GM12878 (cell line): ENCODE data around the gene PCDHA1. TPM values are rescaled to one million over a fixed set of nuclear protein-coding genes. Genes with fewer than 3 reads are reported as not detected.

Source experiments
- ATAC-seq: fragments of 200-7000 bp; cut with Tn5 transposase; 3 replicates; pipeline ENCODE4 v1.9.1; 2020; ENCODE audit warnings: mild to moderate bottlenecking, moderate library complexity
- BruUV-seq: library from RNA; stranded (reverse); fragments of 400-500 nt; replicated peaks from 2 replicates; lab custom pipeline; 2021; lab: Mats Ljungman, UMichigan
- CTCF ChIA-PET: fragments of 300-600 bp; sonication (Branson Sonifier 250); formaldehyde crosslinking; extraction: SDS; loops from one replicate; lab custom pipeline; 2021; ENCODE audit warnings: inconsistent platforms; lab: Yijun Ruan, JAX
- POLR2A ChIA-PET: fragments of 350-600 bp; formaldehyde crosslinking; extraction: SDS; loops from one replicate; lab custom pipeline; 2021; ENCODE audit warnings: inconsistent platforms; lab: Charles Lee
- RAD21 ChIA-PET: fragments of 300-600 bp; sonication (Branson Sonifier 250); formaldehyde crosslinking; loops from one replicate; lab custom pipeline; 2023; ENCODE audit warnings: antibody characterized with exemption; ENCODE audit not compliant: unreplicated experiment; lab: Charles Lee
- SMC1A ChIA-PET: fragments of 300-600 bp; sonication (Branson Sonifier 250); formaldehyde crosslinking; loops from one replicate; lab custom pipeline; 2023; ENCODE audit not compliant: unreplicated experiment, uncharacterized antibody; lab: Charles Lee
- DNase-seq: peaks from one replicate; pipeline ENCODE4 v3.0.0-alpha.2; 2011; ENCODE audit warnings: low read depth, low spot score
- FAIRE-seq: peaks from 3 replicates; lab custom pipeline; 2011; peaks lifted over from hg19 to GRCh38; lab: Jason Lieb, UNC
- H2AFZ ChIP-seq: 2 replicates; pipeline ENCODE4 v1.6.0; 2011; ENCODE audit warnings: low read depth, low read length, control low read depth; ENCODE audit not compliant: control insufficient read depth
- H3K27ac ChIP-seq: 2 replicates; pipeline ENCODE4 v1.5.1; 2011; ENCODE audit warnings: control low read depth; ENCODE audit not compliant: control insufficient read depth, insufficient read depth
- H3K27me3 ChIP-seq, 2 experiments: replicated peaks in 1 of 2; 2 replicates each; pipeline versions ENCODE4 v1.6.0 to v1.6.1; 2011; ENCODE audit warnings: low read length in 1 of 2; ENCODE audit not compliant: control insufficient read depth in 2 of 2, insufficient read depth in 2 of 2
- H3K36me3 ChIP-seq, 2 experiments: 2 replicates each; pipeline ENCODE4 v1.5.1; 2011; ENCODE audit warnings: low read length in 1 of 2; ENCODE audit not compliant: control insufficient read depth in 2 of 2, insufficient read depth in 2 of 2
- H3K4me1 ChIP-seq: 2 replicates; pipeline ENCODE4 v1.6.1; 2011; ENCODE audit warnings: mild to moderate bottlenecking, low read length, moderate library complexity, mixed read lengths; ENCODE audit not compliant: control insufficient read depth, insufficient read depth
- H3K4me2 ChIP-seq: 2 replicates; pipeline ENCODE4 v1.6.0; 2011; ENCODE audit warnings: control low read depth; ENCODE audit not compliant: control insufficient read depth, insufficient read depth
- H3K4me3 ChIP-seq: fragments of 200-600 bp; sonication (generic); 2 replicates; pipeline ENCODE4 v1.5.1; 2016
- H3K79me2 ChIP-seq: 2 replicates; pipeline ENCODE4 v1.6.0; 2011; ENCODE audit warnings: low read length; ENCODE audit not compliant: control insufficient read depth, insufficient read depth
- H3K9ac ChIP-seq: 2 replicates; pipeline ENCODE4 v1.8.0; 2011; ENCODE audit warnings: low read length, control low read depth, mixed read lengths; ENCODE audit not compliant: control insufficient read depth, insufficient read depth
- H3K9me3 ChIP-seq: replicated peaks from 3 replicates; pipeline ENCODE4 v1.5.1; 2011; ENCODE audit warnings: mild to moderate bottlenecking, low read length; ENCODE audit not compliant: control insufficient read depth, insufficient read depth
- H4K20me1 ChIP-seq: 2 replicates; pipeline ENCODE4 v1.6.0; 2011; ENCODE audit not compliant: control insufficient read depth, insufficient read depth
- MTA3 ChIP-seq: IDR thresholded peaks from 2 replicates; pipeline ENCODE4 v1.6.1; 2012; ENCODE audit warnings: low read length, inconsistent platforms, borderline replicate concordance
- NR2C2 ChIP-seq: IDR thresholded peaks from 2 replicates; pipeline ENCODE4 v1.6.1; 2011; ENCODE audit warnings: borderline replicate concordance, low read depth; ENCODE audit not compliant: control insufficient read depth, insufficient read length
- WGBS: methylation state at CpG from one replicate; pipeline ENCODE4 v1.1.6; 2016; ENCODE audit warnings: low lambda C conversion rate; ENCODE audit not compliant: insufficient replicate concordance, insufficient coverage; ENCODE audit errors: missing lambda C conversion rate; 5-methylcytosine and 5-hydroxymethylcytosine counted together
- in situ Hi-C: fragments of 300-500 bp; cut with MboI; formaldehyde crosslinking; loops from 9 replicates; pipeline ENCODE4 v1.14.3; 2018; ENCODE audit warnings: mixed read lengths
- intact Hi-C: fragments of 100-400 bp; cut with micrococcal nuclease; formaldehyde crosslinking; loops from one replicate; pipeline ENCODE4 v1.14.2; 2022; ENCODE audit not compliant: unreplicated experiment
- polyA plus RNA-seq, 11 experiments: library from polyadenylated mRNA; depleted of rRNA in 4 of 11; unstranded in 6 of 11; stranded (reverse) in 5 of 11; fragments of >200 nt; fragmentation: Nextera tagmentation in 4 of 11; fragmentation: Illumina TruSeq in 1 of 11; extraction: Ambion mirVana in 4 of 11; extraction: Trizol in 1 of 11; gene quantifications; 1 replicate in 1 of 11; 2 replicates in 10 of 11; pipeline versions ENCODE4 v1.2.1 to v1.2.3, GENCODE V29; 2011 to 2016; ENCODE audit warnings: inconsistent platforms in 2 of 11, missing spikeins in 2 of 11, low read depth in 1 of 11
- total RNA-seq, 4 experiments: library from RNA; depleted of rRNA in 3 of 4; stranded (reverse); fragments of >200 nt in 3 of 4; fragmentation: Illumina TruSeq in 1 of 4; extraction: Trizol in 1 of 4; gene quantifications; 2 replicates each; pipeline versions ENCODE4 v1.2.1 to v1.2.3, GENCODE V29; 2013 to 2021
- TF ChIP-seq, protein P1 (sequence below): IDR thresholded peaks from 2 replicates; pipeline ENCODE4 v1.6.1; 2011; ENCODE audit warnings: low read depth, mild to moderate bottlenecking, low read length, moderate library complexity, borderline replicate concordance; ENCODE audit errors: extremely low read depth
- TF ChIP-seq, protein P2 (sequence below), 3 experiments: IDR thresholded peaks in 2 of 3; conservative IDR thresholded peaks in 1 of 3; 2 replicates each; pipeline ENCODE4 v1.5.1; 2011; ENCODE audit warnings: low read depth in 3 of 3, low read length in 3 of 3, mild to moderate bottlenecking in 3 of 3, control low read depth in 2 of 3, moderate library complexity in 2 of 3, inconsistent platforms in 1 of 3, mixed read lengths in 1 of 3; ENCODE audit not compliant: control insufficient read depth in 2 of 3, insufficient read depth in 1 of 3; ENCODE audit errors: extremely low read depth in 1 of 3

Gene PCDHA1
- total and polyA plus RNA-seq, 10 of the 15 experiments (the other 5 are each of a cell fraction or from before 2014, with no cell fraction given): 0.03 TPM; not detected in 9

DNA sequence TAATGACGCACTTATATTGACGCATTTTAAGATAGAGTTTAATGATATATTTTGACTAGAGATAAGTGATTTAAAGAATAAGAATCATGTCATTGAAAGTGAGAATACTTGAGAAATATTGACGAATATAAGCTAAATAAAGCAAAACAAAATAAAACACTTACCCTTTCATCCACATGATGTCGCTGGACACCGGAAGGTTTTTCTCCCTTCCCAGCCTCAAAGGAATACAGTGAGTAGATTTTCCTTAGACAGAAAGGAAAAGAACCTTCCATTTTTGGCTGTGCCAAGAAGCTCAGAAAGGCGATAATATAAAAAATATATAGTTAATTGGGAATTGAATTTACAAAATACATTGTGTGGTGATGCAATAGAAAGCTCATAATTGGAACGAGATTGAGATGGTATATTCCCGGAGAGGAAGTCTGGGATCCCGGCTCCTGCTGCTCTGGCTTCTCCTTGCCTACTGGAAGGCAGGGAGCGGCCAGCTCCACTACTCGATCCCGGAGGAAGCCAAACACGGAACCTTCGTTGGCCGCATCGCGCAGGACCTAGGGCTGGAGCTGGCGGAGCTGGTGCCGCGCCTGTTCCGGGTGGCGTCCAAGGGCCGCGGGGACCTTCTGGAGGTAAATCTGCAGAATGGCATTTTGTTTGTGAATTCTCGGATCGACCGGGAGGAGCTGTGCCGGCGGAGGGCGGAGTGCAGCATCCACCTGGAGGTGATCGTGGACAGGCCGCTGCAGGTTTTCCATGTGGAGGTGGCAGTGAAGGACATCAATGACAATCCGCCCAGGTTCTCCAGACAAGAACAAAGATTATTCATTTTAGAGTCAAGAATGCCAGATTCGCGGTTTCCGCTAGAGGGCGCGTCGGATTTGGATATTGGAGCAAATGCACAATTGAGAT is 35.7 kb downstream of the PCDHA1 start, which contains the start of gene PCDHA5:
Gene PCDHA5 (plus strand): TSS at position 239 of the 906 bp plus-strand sequence.
- ChIA-PET CTCF (interaction anchor here (0.7 to 2.0 kb wide), 5 partner anchors 9 to 24 kb away, joined by 3 to 5 read pairs (median 3); no protein-coding TSS in a partner anchor), RAD21 (no interaction called here), POLR2A (no interaction called here), SMC1A (interaction anchor here (0.8 kb wide), 1 partner anchor 12 kb away, joined by 3 read pairs; no protein-coding TSS in a partner anchor)
- Histone ChIP-seq H3K36me3 (no peaks in the 10 kb centered on the region), H3K79me2 (no peaks in the 10 kb centered on the region), H3K27ac (no peak within 1 kb of the TSS), H3K4me2 (no peak within 1 kb of the TSS), H3K27me3 (no peaks in the 10 kb centered on the region), H3K9me3 (no peaks in the 10 kb centered on the region; the same call in 2 of the 3 replicates), H3K4me1 (no peaks in the 10 kb centered on the region), H2AFZ (no peak within 1 kb of the TSS), H4K20me1 (no peaks in the 10 kb centered on the region), H3K4me3 (no peak within 1 kb of the TSS), H3K9ac (no peak within 1 kb of the TSS)
- no peak for FAIRE-seq
- in situ Hi-C loops: loop anchor here (25.0 kb wide), 1 partner anchor 741 kb away; no protein-coding TSS in a partner anchor
- WGBS: 59% methylated on average over 37 of the region's 39 CpGs
- TF ChIP-seq MTA3 (no peak), NR2C2 (no peak)
- TF ChIP-seq, protein P1, sequence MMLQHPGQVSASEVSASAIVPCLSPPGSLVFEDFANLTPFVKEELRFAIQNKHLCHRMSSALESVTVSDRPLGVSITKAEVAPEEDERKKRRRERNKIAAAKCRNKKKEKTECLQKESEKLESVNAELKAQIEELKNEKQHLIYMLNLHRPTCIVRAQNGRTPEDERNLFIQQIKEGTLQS: no peak
- TF ChIP-seq, protein P2, sequence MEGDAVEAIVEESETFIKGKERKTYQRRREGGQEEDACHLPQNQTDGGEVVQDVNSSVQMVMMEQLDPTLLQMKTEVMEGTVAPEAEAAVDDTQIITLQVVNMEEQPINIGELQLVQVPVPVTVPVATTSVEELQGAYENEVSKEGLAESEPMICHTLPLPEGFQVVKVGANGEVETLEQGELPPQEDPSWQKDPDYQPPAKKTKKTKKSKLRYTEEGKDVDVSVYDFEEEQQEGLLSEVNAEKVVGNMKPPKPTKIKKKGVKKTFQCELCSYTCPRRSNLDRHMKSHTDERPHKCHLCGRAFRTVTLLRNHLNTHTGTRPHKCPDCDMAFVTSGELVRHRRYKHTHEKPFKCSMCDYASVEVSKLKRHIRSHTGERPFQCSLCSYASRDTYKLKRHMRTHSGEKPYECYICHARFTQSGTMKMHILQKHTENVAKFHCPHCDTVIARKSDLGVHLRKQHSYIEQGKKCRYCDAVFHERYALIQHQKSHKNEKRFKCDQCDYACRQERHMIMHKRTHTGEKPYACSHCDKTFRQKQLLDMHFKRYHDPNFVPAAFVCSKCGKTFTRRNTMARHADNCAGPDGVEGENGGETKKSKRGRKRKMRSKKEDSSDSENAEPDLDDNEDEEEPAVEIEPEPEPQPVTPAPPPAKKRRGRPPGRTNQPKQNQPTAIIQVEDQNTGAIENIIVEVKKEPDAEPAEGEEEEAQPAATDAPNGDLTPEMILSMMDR (IDR thresholded peaks at IDR 0.05 in 2 of 3, conservative IDR thresholded peaks at IDR 0.05 in 1 of 3; ENCODE audit: control insufficient read depth in 2 of 3, extremely low read depth in 1 of 3, insufficient read depth in 1 of 3, low read depth in 3 of 3, low read length in 3 of 3): peak in 2 of 3 experiments; percentile 31 to 39; a peak in 4 of 6 replicates
- intact Hi-C loops: no loop called here
- ATAC-seq: no peak
- no TSS peak for BruUV-seq
- DNase-seq: no peak
